ENCODE data around the gene ERN1.

ERN1 gene

GRCh38 chr17:64061178-64061898 is 68.6 kb downstream of the ERN1 start:
- peaks cover 27% of the 10 kb centered on the region for H3K36me3 Mint-ChIP-seq (ENCODE audit: low read depth)
- H3K4me3 Mint-ChIP-seq = no peak overlapping the region
- TF ChIP-seq CTCF (IDR thresholded peaks at IDR 0.05; ENCODE audit: unreplicated experiment in 3 of 3) = no peak
- no peaks in the 10 kb centered on the region for H3K9me3 Mint-ChIP-seq
- no peak overlapping the region for H3K27ac Mint-ChIP-seq
- no peaks in the 10 kb centered on the region for H3K27me3 Mint-ChIP-seq (ENCODE audit: low read depth)
- peaks cover 7% of the 10 kb centered on the region for H3K4me1 Mint-ChIP-seq

GRCh38 chr17:64060331-64060730 is 69.6 kb downstream of the ERN1 start:
- Mint-ChIP-seq H3K4me3 (no peak overlapping the region), H3K9me3 (no peaks in the 10 kb centered on the region), H3K36me3 (ENCODE audit: low read depth) (peaks cover 23% of the 10 kb centered on the region), H3K4me1 (peaks cover 7% of the 10 kb centered on the region), H3K27me3 (ENCODE audit: low read depth) (no peaks in the 10 kb centered on the region), H3K27ac (peak overlapping the region in 1 of 3 experiments; percentile 19)
- TF ChIP-seq CTCF (IDR thresholded peaks at IDR 0.05; ENCODE audit: unreplicated experiment in 3 of 3) = no peak

- Mint-ChIP-seq H3K36me3 (ENCODE audit: low read depth) (peaks cover 27% of the 10 kb centered on the region), H3K9me3 (no peaks in the 10 kb centered on the region), H3K4me3 (no peak overlapping the region), H3K4me1 (peaks cover 10% of the 10 kb centered on the region), H3K27me3 (ENCODE audit: low read depth) (no peaks in the 10 kb centered on the region), H3K27ac (peak overlapping the region in 1 of 3 experiments; percentile 19)
- no peak for TF ChIP-seq CTCF (IDR thresholded peaks at IDR 0.05; ENCODE audit: unreplicated experiment in 3 of 3)
These were observed 70.2 kb downstream of the ERN1 start for GRCh38 chr17:64059756-64060155.

DNA sequence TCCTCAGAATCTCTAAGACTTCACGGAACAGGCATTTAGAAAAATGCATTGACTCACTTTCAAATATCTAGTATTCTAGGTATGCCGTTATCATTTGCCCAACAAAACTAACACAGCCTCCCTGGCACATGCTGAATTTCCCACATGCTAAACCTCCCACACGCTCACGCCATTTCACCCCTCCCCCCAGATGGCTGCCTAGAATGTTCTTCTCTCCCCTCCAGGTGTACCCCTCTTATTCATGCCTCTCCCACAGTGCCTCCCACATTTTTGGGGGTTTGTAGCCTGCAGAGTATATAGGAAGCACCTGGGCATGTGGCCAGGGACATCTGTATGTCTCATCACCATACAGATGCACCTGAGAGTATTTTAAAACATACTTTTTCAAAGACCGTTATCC is 71.3 kb downstream of the ERN1 start:
- Mint-ChIP-seq H3K4me3 (no peak overlapping the region), H3K27me3 (ENCODE audit: low read depth) (no peaks in the 10 kb centered on the region), H3K27ac (no peak overlapping the region), H3K9me3 (no peaks in the 10 kb centered on the region), H3K36me3 (ENCODE audit: low read depth) (peaks cover 29% of the 10 kb centered on the region), H3K4me1 (peaks cover 12% of the 10 kb centered on the region)
- TF ChIP-seq CTCF (IDR thresholded peaks at IDR 0.05; ENCODE audit: unreplicated experiment in 3 of 3) = no peak

GRCh38 chr17:64057701-64058263 is 72.2 kb downstream of the ERN1 start:
- no peaks in the 10 kb centered on the region for H3K27me3 Mint-ChIP-seq (ENCODE audit: low read depth)
- no peak overlapping the region for H3K4me3 Mint-ChIP-seq
- H3K4me1 Mint-ChIP-seq = peaks cover 12% of the 10 kb centered on the region
- H3K36me3 Mint-ChIP-seq (ENCODE audit: low read depth) = peaks cover 34% of the 10 kb centered on the region
- no peak for TF ChIP-seq CTCF (IDR thresholded peaks at IDR 0.05; ENCODE audit: unreplicated experiment in 3 of 3)
- no peak overlapping the region for H3K27ac Mint-ChIP-seq
- no peaks in the 10 kb centered on the region for H3K9me3 Mint-ChIP-seq

Data from nephron (organoid).